ACC112 (cell line): ENCODE data around the gene NEK10.

Experiments
- H2AFZ ChIP-seq: fragments of 200-600 bp; sonication (generic); one replicate; pipeline ENCODE4 v1.6.0; 2017; ENCODE audit warnings: antibody characterized with exemption, low read length; ENCODE audit not compliant: unreplicated experiment
- H3K27ac ChIP-seq: fragments of 200-600 bp; sonication (generic); 2 replicates; pipeline ENCODE4 v1.5.1; 2014; ENCODE audit warnings: low read depth, mild to moderate bottlenecking, antibody characterized with exemption, low read length, moderate library complexity
- H3K27me3 ChIP-seq: fragments of 200-600 bp; sonication (generic); 2 replicates; pipeline ENCODE4 v1.6.1; 2014; ENCODE audit warnings: mild to moderate bottlenecking, antibody characterized with exemption, low read length, moderate library complexity, mixed read lengths; ENCODE audit not compliant: insufficient read depth
- H3K36me3 ChIP-seq: fragments of 200-600 bp; sonication (generic); 2 replicates; pipeline ENCODE4 v1.6.1; 2016; ENCODE audit warnings: mild to moderate bottlenecking, antibody characterized with exemption, low read length, moderate library complexity, mixed read lengths; ENCODE audit not compliant: insufficient read depth
- H3K4me1 ChIP-seq: fragments of 200-600 bp; sonication (generic); one replicate; pipeline ENCODE4 v1.6.1; 2016; ENCODE audit warnings: low read length, mixed read lengths; ENCODE audit not compliant: insufficient read depth, unreplicated experiment, control insufficient read depth
- H3K4me3 ChIP-seq: fragments of 200-600 bp; sonication (generic); 2 replicates; pipeline ENCODE4 v1.5.1; 2014; ENCODE audit warnings: mild to moderate bottlenecking, low read depth, low read length
- H3K79me2 ChIP-seq: fragments of 200-600 bp; sonication (generic); one replicate; pipeline ENCODE4 v1.6.0; 2016; ENCODE audit warnings: low read length; ENCODE audit not compliant: control insufficient read depth, unreplicated experiment, insufficient read depth

The NEK10 gene

GRCh38 chr3:27114129-27114528 is 255.1 kb downstream of the NEK10 start:
- H3K4me1 ChIP-seq: peaks cover 5% of the 10 kb centered on the region

GRCh38 chr3:27110020-27110419 is 259.2 kb downstream of the NEK10 start:
- H3K79me2 ChIP-seq: no peaks in the 10 kb centered on the region
- H3K36me3 ChIP-seq: no peaks in the 10 kb centered on the region
- no peaks in the 10 kb centered on the region for H3K27me3 ChIP-seq
- no peak overlapping the region for H3K4me3 ChIP-seq
- no peak overlapping the region for H2AFZ ChIP-seq
- H3K4me1 ChIP-seq: peaks cover 5% of the 10 kb centered on the region
- no peak overlapping the region for H3K27ac ChIP-seq

More at GRCh38 chr3:27114129-27114528, 255.1 kb downstream of the NEK10 start:
- no peak overlapping the region for H3K4me3 ChIP-seq
- no peaks in the 10 kb centered on the region for H3K27me3 ChIP-seq
- peak overlapping the region; percentile 27; the same call in 1 of the 2 replicates for H3K27ac ChIP-seq
- no peaks in the 10 kb centered on the region for H3K36me3 ChIP-seq
- H3K79me2 ChIP-seq: no peaks in the 10 kb centered on the region
- no peak overlapping the region for H2AFZ ChIP-seq

GRCh38 chr3:27108322-27108721 is 260.9 kb downstream of the NEK10 start:
- Histone ChIP-seq H3K4me3 (no peak overlapping the region), H2AFZ (no peak overlapping the region), H3K27me3 (no peaks in the 10 kb centered on the region), H3K27ac (no peak overlapping the region), H3K4me1 (no peaks in the 10 kb centered on the region), H3K79me2 (no peaks in the 10 kb centered on the region), H3K36me3 (no peaks in the 10 kb centered on the region)

- Histone ChIP-seq H3K27me3 (no peaks in the 10 kb centered on the region), H3K27ac (no peak overlapping the region), H3K4me1 (no peaks in the 10 kb centered on the region), H3K4me3 (no peak overlapping the region), H3K36me3 (no peaks in the 10 kb centered on the region), H3K79me2 (no peaks in the 10 kb centered on the region), H2AFZ (no peak overlapping the region)
These were observed 263.3 kb downstream of the NEK10 start for GRCh38 chr3:27105904-27106303.

- no peak overlapping the region for H2AFZ ChIP-seq
- peaks cover 10% of the 10 kb centered on the region for H3K4me1 ChIP-seq
- no peaks in the 10 kb centered on the region for H3K79me2 ChIP-seq
- H3K27ac ChIP-seq: no peak overlapping the region
- H3K36me3 ChIP-seq: no peaks in the 10 kb centered on the region
- H3K27me3 ChIP-seq: no peaks in the 10 kb centered on the region
- H3K4me3 ChIP-seq: no peak overlapping the region
These were observed 272.0 kb downstream of the NEK10 start for GRCh38 chr3:27097182-27097581.

GRCh38 chr3:27095553-27096222 is 273.5 kb downstream of the NEK10 start:
- Histone ChIP-seq H3K36me3 (no peaks in the 10 kb centered on the region), H3K27ac (no peak overlapping the region), H2AFZ (no peak overlapping the region), H3K4me3 (no peak overlapping the region), H3K4me1 (peaks cover 10% of the 10 kb centered on the region), H3K27me3 (no peaks in the 10 kb centered on the region), H3K79me2 (no peaks in the 10 kb centered on the region)

- Histone ChIP-seq H3K4me1 (peaks cover 10% of the 10 kb centered on the region), H3K36me3 (no peaks in the 10 kb centered on the region), H3K27me3 (no peaks in the 10 kb centered on the region), H2AFZ (no peak overlapping the region), H3K79me2 (no peaks in the 10 kb centered on the region), H3K27ac (no peak overlapping the region), H3K4me3 (no peak overlapping the region)
These were observed 274.5 kb downstream of the NEK10 start for GRCh38 chr3:27094721-27095120.

- no peaks in the 10 kb centered on the region for H3K36me3 ChIP-seq
- H3K27me3 ChIP-seq: no peaks in the 10 kb centered on the region
- H3K79me2 ChIP-seq: no peaks in the 10 kb centered on the region
- H3K4me3 ChIP-seq: no peak overlapping the region
- H3K27ac ChIP-seq: no peak overlapping the region
- H3K4me1 ChIP-seq: peaks cover 10% of the 10 kb centered on the region
- no peak overlapping the region for H2AFZ ChIP-seq
These were observed 275.4 kb downstream of the NEK10 start for GRCh38 chr3:27093771-27094170.

- H3K4me3 ChIP-seq: no peak overlapping the region
- H3K36me3 ChIP-seq: no peaks in the 10 kb centered on the region
- H2AFZ ChIP-seq: no peak overlapping the region
These were observed 278.7 kb downstream of the NEK10 start for GRCh38 chr3:27090275-27091041.

GRCh38 chr3:27089645-27090044 is 279.5 kb downstream of the NEK10 start:
- Histone ChIP-seq H3K79me2 (no peaks in the 10 kb centered on the region), H3K4me1 (peaks cover 10% of the 10 kb centered on the region), H3K36me3 (no peaks in the 10 kb centered on the region), H2AFZ (no peak overlapping the region), H3K4me3 (no peak overlapping the region), H3K27ac (no peak overlapping the region), H3K27me3 (peaks cover 5% of the 10 kb centered on the region; the same call in 1 of the 2 replicates)

More at GRCh38 chr3:27090275-27091041, 278.7 kb downstream of the NEK10 start:
- peaks cover 10% of the 10 kb centered on the region for H3K4me1 ChIP-seq
- no peaks in the 10 kb centered on the region for H3K79me2 ChIP-seq
- peaks cover 5% of the 10 kb centered on the region; the same call in 1 of the 2 replicates for H3K27me3 ChIP-seq
- no peak overlapping the region for H3K27ac ChIP-seq

- Histone ChIP-seq H3K4me1 (peaks cover 5% of the 10 kb centered on the region), H3K4me3 (no peak overlapping the region), H3K27me3 (peaks cover 5% of the 10 kb centered on the region; the same call in 1 of the 2 replicates), H3K27ac (no peak overlapping the region), H3K36me3 (no peaks in the 10 kb centered on the region), H3K79me2 (no peaks in the 10 kb centered on the region), H2AFZ (no peak overlapping the region)
These were observed 280.1 kb downstream of the NEK10 start for GRCh38 chr3:27089068-27089467.
